Parathyroid adenoma (tissue), 2 donors: Measurements from ENCODE around the gene RAB3C.
"Not testable (repeated sequence)": the region's sequence is repeated elsewhere in the genome, so short reads cannot be mapped to it uniquely, and the experiment has no call there.

ENCODE experiments used
- H2AFZ ChIP-seq: fragments of 300-600 bp; sonication (generic); one replicate; pipeline ENCODE4 v1.7.0; 2017; ENCODE audit warnings: antibody characterized with exemption, mild to moderate bottlenecking
- H3K27ac ChIP-seq: fragments of 300-600 bp; sonication (generic); one replicate; pipeline ENCODE4 v1.7.0; 2017
- H3K27me3 ChIP-seq: fragments of 300-600 bp; sonication (generic); one replicate; pipeline ENCODE4 v1.7.0; 2017; ENCODE audit warnings: low read length; ENCODE audit not compliant: control insufficient read depth, insufficient read depth
- H3K36me3 ChIP-seq: fragments of 300-600 bp; sonication (generic); one replicate; pipeline ENCODE4 v1.7.0; 2017; ENCODE audit warnings: low read length; ENCODE audit not compliant: control insufficient read depth, insufficient read depth
- H3K4me1 ChIP-seq: fragments of 300-600 bp; sonication (generic); one replicate; pipeline ENCODE4 v1.7.0; 2017; ENCODE audit warnings: control low read depth
- H3K4me2 ChIP-seq: fragments of 300-600 bp; sonication (generic); one replicate; pipeline ENCODE4 v1.7.0; 2017; ENCODE audit warnings: low read length
- H3K4me3 ChIP-seq: fragments of 300-600 bp; sonication (generic); one replicate; pipeline ENCODE4 v1.7.0; 2017; ENCODE audit warnings: low read depth, low read length
- H3K79me2 ChIP-seq: fragments of 300-600 bp; sonication (generic); one replicate; pipeline ENCODE4 v1.7.0; 2017; ENCODE audit warnings: control low read depth
- H3K9ac ChIP-seq: fragments of 300-600 bp; sonication (generic); one replicate; pipeline ENCODE4 v1.7.0; 2017; ENCODE audit warnings: mild to moderate bottlenecking
- H3K9me3 ChIP-seq: fragments of 300-600 bp; sonication (generic); one replicate; pipeline ENCODE4 v1.7.0; 2017; ENCODE audit warnings: low read length; ENCODE audit not compliant: control insufficient read depth
- TF ChIP-seq, protein P1 (sequence below): fragments of 300-600 bp; sonication (generic); IDR thresholded peaks from one replicate; pipeline ENCODE4 v1.7.0; 2017; ENCODE audit warnings: antibody characterized with exemption, mild to moderate bottlenecking
- donor health status: primary hyperparathyroidism.

Gene RAB3C

DNA sequence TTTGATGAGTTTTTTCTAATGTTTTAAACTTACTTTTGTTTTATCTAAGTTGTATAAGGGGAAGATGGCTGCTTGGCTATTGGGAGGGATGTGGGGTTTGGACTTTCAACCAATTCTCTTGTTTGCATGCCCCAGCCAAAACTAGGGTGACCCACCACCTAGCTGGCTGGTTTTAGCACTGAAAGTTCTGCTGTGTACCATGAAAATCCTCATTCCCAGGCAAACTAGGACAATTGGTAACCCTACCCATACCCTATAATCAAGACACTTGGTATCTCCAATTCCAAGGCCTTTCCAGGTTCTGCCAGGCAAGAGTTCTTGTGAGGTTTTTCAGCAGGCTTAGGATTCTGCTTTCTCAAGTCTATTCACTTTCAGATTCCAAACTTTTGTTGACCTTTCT, 13.1 kb downstream of the RAB3C start:
- H3K4me1 ChIP-seq = no peaks in the 10 kb centered on the region
- no peaks in the 10 kb centered on the region for H3K9me3 ChIP-seq
- H3K4me2 ChIP-seq = no peak overlapping the region
- no peak overlapping the region for H2AFZ ChIP-seq
- no peaks in the 10 kb centered on the region for H3K79me2 ChIP-seq
- TF ChIP-seq, protein P1, sequence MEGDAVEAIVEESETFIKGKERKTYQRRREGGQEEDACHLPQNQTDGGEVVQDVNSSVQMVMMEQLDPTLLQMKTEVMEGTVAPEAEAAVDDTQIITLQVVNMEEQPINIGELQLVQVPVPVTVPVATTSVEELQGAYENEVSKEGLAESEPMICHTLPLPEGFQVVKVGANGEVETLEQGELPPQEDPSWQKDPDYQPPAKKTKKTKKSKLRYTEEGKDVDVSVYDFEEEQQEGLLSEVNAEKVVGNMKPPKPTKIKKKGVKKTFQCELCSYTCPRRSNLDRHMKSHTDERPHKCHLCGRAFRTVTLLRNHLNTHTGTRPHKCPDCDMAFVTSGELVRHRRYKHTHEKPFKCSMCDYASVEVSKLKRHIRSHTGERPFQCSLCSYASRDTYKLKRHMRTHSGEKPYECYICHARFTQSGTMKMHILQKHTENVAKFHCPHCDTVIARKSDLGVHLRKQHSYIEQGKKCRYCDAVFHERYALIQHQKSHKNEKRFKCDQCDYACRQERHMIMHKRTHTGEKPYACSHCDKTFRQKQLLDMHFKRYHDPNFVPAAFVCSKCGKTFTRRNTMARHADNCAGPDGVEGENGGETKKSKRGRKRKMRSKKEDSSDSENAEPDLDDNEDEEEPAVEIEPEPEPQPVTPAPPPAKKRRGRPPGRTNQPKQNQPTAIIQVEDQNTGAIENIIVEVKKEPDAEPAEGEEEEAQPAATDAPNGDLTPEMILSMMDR = no peak
- no peaks in the 10 kb centered on the region for H3K36me3 ChIP-seq
- no peak overlapping the region for H3K27ac ChIP-seq
- no peak overlapping the region for H3K4me3 ChIP-seq
- H3K27me3 ChIP-seq = no peaks in the 10 kb centered on the region
- no peak overlapping the region for H3K9ac ChIP-seq

DNA sequence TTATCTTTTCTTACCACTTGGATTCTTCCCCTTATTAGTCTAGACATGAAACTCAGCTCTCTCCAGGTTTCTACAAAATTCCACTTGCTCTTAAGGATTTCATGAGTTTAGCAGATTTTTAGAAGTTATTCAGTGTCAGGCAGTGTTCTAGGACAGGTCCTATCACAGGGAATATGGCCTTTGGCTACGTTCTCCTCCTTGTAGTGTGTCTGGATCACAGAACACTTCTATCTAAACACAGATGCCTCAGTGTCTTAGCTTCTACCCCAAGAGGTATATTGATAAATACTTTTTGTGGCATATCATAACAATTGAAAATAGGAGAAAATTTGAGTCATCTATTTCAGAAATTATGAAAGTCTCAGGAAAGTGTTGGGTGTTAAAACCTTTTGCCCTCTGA, 15.6 kb downstream of the RAB3C start:
- Histone ChIP-seq H3K27me3 (no peaks in the 10 kb centered on the region), H3K4me3 (no peak overlapping the region), H3K79me2 (no peaks in the 10 kb centered on the region), H3K4me1 (no peaks in the 10 kb centered on the region), H3K9ac (no peak overlapping the region), H3K27ac (no peak overlapping the region), H3K4me2 (no peak overlapping the region), H3K9me3 (no peaks in the 10 kb centered on the region), H2AFZ (no peak overlapping the region), H3K36me3 (no peaks in the 10 kb centered on the region)
- TF ChIP-seq, protein P1 = no peak

DNA sequence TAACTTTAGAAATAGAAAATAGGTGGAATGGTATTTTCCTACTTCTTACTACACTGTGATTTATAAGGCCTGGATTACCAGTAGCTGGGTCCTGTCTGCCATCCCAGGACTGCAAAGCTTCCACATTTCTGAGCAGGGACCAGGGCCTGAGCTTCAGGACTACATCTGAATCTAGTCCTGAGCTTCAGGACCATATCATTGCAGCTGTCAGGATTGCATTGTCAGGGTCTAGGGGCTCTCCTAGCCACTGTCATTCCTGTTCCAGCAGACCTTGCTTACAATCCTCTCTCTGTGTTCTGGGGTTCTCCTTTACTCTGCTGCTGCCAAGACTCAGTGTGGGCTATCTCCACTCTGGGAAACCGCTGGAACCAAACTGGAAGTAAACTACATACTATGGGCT, 16.3 kb downstream of the RAB3C start:
- Histone ChIP-seq H3K79me2 (no peaks in the 10 kb centered on the region), H3K27me3 (no peaks in the 10 kb centered on the region), H3K27ac (no peak overlapping the region), H3K36me3 (no peaks in the 10 kb centered on the region), H3K9me3 (no peaks in the 10 kb centered on the region), H3K9ac (no peak overlapping the region), H2AFZ (no peak overlapping the region), H3K4me1 (no peaks in the 10 kb centered on the region), H3K4me2 (no peak overlapping the region), H3K4me3 (no peak overlapping the region)
- TF ChIP-seq, protein P1 = no peak

DNA sequence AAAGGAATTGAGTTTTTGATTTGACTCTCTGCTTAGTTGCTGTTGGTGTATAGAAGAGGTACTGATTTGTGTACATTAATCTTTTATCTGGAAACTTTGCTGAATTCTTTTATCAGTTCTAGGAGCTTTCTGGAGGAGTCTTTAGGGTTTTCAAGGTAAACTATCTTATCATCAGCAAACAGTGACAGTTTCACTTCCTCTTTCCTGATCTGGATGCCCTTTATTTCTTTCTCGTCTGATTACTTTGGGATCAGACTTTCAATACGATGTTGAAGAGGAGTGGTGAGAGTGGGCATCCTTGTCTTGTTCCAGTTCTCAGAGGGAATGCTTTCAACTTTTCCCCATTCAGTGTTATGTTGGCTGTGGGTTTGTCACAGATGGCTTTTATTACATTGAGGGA, 17.7 kb downstream of the RAB3C start:
- not testable (repeated sequence) for H3K9me3 ChIP-seq, H3K27me3 ChIP-seq, H3K4me1 ChIP-seq, H2AFZ ChIP-seq, H3K4me3 ChIP-seq, H3K36me3 ChIP-seq, H3K27ac ChIP-seq, H3K79me2 ChIP-seq, H3K9ac ChIP-seq, H3K4me2 ChIP-seq

DNA sequence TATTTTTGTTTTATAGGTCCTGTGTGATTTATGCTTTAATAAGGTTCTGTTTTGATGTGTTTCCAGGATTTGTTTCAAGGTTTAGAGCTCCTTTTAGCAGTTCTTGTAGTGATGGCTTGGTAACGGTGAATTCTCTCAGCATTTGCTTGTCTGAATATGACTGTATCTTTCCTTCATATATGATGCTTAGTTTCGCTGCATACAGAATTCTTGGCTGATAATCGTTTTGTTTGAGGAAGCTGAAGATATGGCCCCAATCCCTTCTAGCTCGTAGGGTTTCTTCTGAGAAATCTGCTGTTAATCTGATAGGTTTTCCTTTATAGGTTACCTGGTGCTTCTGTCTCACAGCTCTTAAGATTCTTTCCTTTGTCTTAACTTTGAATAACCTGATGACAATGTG, 20.0 kb downstream of the RAB3C start:
- H3K4me1 ChIP-seq, H3K79me2 ChIP-seq, H3K9ac ChIP-seq, H3K9me3 ChIP-seq, H3K27me3 ChIP-seq, H2AFZ ChIP-seq, H3K36me3 ChIP-seq, H3K4me2 ChIP-seq, H3K4me3 ChIP-seq, H3K27ac ChIP-seq: not testable (repeated sequence)

DNA sequence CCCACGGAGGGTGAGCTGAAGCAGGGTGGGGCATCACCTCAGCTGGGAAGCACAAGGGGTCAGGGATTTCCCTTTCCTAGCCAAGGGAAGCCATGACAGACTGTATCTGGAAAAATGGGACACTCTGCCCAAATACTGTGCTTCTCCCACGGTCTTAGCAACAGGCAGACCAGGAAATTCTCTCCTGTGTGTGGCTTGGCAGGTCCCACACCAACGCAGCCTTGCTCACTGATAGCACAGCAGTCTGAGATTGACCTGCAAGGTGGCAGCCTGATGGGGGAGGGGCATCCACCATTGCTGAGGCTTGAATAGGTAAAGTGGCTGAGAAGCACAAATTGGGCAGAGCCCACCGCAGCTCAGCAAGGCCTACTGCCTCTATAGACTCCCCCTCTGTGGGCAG, 23.2 kb downstream of the RAB3C start:
- Histone ChIP-seq H3K79me2 (no peaks in the 10 kb centered on the region), H3K4me2 (no peak overlapping the region), H3K9me3 (no peaks in the 10 kb centered on the region), H3K27ac (no peak overlapping the region), H3K4me3 (no peak overlapping the region), H3K27me3 (no peaks in the 10 kb centered on the region), H3K4me1 (no peaks in the 10 kb centered on the region), H2AFZ (no peak overlapping the region), H3K9ac (no peak overlapping the region), H3K36me3 (no peaks in the 10 kb centered on the region)
- TF ChIP-seq, protein P1 = no peak
